GM21717 (cell line): Measurements from ENCODE around the gene CMTM5.
"Not testable (repeated sequence)": the region's sequence is repeated elsewhere in the genome, so short reads cannot be mapped to it uniquely, and the experiment has no call there.

Experiments
- ATAC-seq: cut with Tn5 transposase; IDR thresholded peaks from one replicate; pipeline ENCODE4 v1.9.1; 2021; ENCODE audit warnings: mild to moderate bottlenecking, moderate library complexity; ENCODE audit not compliant: unreplicated experiment

The CMTM5 gene

DNA sequence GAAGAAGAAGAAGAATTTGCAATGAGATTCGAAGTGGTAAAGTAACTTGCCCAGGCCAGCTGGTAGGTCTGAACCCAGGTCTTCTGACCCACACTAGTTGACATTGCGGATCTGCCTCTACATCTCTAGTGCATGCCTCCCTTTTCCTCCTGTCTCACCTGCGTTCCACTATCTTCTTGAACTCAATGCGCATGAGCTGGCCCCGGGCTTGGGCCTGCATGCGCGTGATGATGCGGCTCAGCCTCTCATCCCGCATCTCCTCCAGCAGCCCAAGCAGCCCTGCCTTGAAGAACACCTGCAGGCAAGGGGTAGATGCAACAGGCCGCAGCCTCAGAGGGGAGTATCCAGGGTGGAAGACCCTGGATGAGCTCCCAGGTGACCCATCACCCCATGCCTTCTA, 19.3 kb downstream of the CMTM5 start:
- ATAC-seq = no peak

DNA sequence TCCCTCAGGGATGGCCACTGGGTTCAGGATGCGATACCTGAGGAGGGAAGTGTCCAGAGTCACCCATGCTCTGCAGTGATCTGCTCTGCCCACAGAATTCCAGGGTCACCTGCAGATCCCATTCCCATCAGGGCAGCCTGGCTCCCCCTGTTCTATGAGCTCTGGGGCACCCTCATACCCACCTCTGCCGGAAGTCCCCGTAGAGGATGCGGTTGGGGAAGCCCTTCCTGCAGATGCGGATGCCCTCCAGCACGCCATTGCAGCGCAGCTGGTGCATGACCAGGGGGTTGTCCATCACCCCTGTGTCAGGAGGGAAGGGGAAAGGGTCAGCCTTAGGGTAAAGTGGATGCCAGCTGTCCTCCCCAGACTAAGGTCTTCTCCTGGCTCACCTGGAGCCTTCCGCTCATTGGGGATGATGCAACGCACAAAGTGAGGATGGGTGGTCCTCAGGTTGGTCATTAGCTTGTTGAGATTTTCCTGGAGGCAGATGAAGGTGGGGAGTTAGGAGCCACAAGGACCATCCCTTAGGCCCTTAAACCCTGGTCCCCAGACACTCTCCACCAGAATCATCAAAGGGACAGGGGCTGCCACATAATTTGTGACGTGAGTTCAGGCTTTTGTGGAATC, 20.0 kb downstream of the CMTM5 start:
- ATAC-seq = no peak

DNA sequence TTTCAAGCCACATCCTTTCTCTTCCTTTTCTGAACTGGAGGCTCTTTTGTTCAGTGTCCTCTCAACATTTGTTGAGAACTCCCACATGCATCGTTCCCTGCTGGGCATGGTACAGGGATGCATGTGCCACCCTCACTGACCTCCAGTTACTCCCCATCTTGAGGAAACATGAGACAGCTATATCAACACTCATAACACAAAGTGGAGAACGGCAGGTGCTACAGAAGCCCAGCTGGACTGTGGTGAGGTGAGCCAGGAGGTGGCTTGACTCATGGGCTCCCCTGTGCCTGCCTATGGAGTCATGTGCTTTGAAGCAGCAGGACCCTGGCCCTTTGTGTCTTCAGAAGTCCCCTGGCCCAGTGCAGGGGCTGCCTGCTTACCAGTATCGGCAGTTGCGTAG, 21.5 kb downstream of the CMTM5 start:
- no peak for ATAC-seq

DNA sequence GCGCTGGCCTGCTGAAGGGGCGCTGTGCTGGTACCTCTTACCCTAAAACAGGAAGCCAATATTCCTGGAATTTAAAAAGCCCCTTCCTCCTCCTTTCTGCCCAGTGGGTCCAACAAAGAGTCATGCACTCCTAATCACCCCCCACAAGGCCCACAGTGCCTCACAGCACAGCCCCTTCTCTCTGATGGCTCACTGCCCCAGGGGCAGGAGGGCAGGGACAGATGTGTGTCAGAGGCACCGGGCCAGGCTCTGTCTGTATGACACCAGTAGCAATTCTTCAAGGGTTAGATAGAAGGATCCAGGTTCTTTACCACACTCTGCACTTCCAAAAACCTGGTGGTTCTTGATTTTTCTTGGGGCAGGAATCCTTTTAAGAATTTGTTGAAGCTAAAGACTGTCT, 22.3 kb downstream of the CMTM5 start:
- no peak for ATAC-seq

DNA sequence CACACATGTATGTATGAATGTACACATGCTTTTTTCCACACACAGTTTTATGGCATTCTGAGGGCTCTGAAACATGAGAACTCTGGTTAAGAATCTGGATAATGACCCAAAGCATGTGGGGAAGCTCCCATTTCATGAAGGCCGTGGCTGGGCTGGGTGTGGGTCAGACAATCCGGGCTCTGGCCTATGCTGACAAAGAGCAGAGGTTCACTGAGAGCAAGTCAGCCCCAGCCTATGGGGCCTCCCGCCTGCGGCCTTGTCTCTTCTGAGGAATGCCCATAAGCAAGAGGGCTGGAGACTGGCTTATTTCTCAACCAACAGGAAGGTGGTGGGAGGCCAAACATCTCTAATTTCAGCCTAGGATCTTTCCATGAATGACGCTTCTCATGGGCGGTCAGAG, 22.7 kb downstream of the CMTM5 start:
- no peak for ATAC-seq

DNA sequence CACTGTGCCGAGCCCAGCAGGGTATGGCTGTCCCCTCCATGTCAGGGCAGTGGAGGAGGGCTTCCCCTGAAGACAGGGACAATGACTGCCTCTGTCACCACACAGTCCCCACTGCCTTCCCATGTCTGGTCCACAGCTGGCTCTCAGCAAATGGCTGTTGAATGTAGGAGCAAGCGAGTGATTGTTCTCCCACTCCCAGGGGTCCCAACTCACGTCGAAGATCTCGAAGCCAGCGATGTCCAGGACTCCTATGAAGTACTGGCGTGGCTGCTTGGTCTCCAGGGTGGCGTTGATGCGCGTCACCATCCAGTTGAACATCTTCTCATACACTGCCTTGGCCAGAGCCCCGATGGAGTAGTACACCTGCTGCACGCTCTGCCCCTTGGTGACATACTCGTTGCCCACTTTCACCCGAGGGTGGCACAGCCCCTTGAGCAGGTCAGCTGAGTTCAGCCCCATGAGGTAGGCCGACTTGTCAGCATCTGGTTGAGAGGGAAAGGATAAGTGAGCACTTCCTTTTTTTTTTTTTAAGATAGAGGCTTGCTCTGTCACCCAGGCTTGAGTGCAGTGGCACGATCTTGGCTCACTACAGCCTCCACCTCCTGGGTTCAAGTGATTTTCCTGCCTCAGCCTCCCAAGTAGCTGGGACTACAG, 23.8 kb downstream of the CMTM5 start:
- ATAC-seq = not testable (repeated sequence)

GRCh38 chr14:23401291-23401690, 24.4 kb downstream of the CMTM5 start:
- no peak for ATAC-seq

DNA sequence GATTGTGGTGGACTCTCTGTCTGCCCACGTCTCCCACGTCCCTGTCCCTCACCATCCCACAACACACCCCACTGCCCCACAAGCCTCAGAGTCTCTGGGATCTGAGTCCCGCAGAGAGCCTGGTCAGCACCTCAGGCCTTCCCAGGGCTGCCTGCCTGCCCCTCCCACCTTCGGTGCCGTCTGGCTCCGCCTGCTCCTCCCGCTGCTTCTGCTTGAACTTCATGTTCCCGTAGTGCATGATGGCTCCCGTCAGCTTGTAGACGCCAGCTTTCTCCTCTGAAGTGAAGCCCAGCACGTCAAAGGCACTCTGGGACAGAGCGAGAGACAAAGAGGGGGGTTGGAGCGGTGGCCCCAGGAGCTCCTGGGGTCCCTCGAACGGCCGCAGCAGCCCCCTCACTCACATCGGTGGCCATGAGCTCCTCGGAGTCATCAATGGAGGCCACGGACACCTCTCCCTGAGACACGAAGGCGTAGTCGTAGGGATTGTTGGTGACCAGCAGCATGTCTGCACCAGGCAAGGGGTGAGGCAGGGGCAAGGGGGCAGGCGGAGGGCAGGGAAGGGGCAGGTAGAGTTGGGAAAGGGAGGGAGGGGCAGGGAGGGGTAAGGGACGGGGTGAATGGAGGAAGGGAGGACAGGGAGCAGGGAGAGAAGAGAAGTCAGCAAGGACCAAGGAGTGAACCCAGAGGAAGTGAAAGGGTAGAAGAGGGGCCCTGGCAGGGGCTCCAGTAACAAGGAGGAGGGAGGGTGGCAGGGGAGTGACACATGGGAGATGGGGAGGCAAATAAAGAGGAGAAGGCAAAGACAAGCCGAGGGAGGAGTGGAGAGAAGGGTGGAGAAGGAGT, 25.7 kb downstream of the CMTM5 start:
- ATAC-seq = no peak

DNA sequence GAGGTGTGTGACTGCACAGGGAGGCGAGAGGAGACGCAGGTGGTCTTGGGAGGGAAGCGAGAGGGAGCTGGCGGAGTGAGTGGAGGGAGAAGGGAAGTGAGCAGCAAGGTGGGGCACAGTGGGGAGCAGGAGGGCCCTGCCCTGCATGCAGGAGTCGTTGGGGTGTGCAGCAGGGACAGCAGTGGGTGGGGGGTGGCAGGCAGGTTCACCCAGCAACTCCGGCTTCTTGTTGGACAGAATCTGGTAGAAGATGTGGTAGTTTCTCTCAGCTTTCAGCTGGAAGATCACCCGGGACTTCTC, 26.2 kb downstream of the CMTM5 start:
- ATAC-seq = no peak

GRCh38 chr14:23403908-23404307, 27.1 kb downstream of the CMTM5 start:
- no peak for ATAC-seq

- no peak for ATAC-seq
Observed at GRCh38 chr14:23404331-23404900, 27.6 kb downstream of the CMTM5 start.

- no peak for ATAC-seq
Observed at GRCh38 chr14:23405096-23405495, 28.2 kb downstream of the CMTM5 start.

DNA sequence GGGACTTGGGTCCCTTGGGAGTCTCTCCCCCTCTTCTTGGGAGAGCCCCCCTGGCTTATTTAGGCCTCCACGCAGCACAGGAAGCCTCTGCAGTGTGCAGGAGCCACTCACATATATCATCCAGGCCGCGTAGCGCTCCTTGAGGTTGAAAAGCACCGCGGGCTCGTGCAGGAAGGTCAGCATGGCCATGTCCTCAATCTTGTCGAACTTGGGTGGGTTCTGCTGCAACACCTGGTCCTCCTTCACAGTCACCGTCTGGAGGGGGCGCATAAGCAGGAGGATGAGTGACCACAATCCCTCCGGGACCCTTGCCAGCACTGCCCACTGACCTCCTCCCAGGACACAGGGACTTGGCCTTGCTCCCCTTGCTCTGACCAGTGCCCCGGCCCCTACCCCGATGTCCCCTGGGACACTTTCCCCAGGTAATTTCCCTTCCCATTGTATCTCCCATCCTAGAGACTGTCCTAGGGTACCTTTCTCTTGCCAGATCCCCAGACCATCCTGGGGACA, 28.7 kb downstream of the CMTM5 start:
- ATAC-seq = no peak

GRCh38 chr14:23406244-23406643, 29.4 kb downstream of the CMTM5 start:
- no peak for ATAC-seq

DNA sequence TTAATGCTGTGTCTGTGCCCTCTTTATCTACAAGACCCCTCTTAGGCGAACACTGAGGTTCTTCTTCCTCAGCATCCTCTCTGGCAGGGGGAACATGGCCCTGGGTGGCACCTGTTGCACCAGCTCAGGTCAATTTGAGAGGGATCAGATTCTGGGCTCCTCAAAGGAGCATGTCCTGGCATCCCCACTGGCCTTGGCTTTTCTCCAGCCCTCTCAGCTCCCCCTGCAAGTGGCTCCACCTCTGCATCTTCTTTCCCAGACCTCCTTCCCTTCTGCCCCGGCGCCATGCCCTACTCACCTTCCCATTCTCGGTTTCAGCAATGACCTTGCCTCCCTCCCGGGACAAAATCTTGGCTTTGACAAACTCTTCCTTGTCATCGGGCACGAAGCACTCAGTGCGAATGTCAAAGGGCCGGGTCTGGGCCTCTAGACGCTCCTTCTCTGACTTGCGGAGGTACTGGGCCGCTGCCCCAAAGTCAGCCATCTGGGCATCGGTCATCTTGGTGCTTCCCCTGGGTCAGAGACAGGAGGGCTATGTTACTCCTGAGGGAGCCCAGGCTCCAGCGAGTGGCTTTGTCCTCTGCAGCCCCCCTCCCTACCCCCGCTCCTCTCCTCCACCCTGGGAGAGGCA, 30.0 kb downstream of the CMTM5 start:
- no peak for ATAC-seq

GRCh38 chr14:23407516-23408306, 30.9 kb downstream of the CMTM5 start, which contains the start of gene MYH6:
Gene MYH6 (minus strand): TSS chr14:23408273. CDS start chr14:23407223, 1,050 bp downstream.
- no peak for ATAC-seq

DNA sequence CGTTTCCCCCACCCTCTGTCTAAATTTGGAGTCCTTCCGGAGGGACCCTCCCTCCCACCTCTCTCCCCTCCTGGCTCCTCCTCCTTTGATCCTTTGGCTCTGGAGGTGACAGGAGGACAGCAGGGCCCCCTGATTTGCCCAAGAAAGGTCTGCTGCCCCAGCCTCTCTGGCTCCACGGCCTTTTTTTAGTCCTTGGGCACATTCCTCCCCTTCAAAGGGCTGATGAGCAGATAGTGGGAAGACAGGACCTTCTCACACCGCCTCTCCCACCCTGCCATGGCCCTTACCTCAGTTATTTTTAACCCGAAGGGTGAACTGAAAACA, 31.4 kb downstream of the CMTM5 start:
- no peak for ATAC-seq

DNA sequence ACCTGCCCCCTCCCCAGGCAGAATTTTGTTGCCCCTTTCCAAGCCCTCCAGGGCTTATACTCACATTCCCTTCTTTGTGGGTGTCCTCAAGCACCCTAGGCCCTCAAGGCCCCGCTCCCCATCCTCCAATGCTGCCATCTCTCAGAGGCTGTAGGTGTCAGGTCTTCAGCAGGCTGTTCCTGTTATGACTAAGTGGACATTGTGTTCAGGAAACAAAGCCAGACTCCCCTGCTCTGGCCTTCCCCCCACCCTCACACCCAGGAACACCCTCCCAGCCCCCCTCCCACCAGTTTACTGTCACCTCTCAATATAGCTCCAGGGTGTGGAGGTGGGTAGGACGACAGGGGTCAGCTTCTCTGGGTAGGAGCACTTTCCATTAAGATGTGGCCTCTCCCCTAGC, 32.6 kb downstream of the CMTM5 start:
- ATAC-seq = no peak

GRCh38 chr14:23409966-23410635, 33.3 kb downstream of the CMTM5 start:
- no peak for ATAC-seq
